ENCODE results near the gene SLC27A4. TPM values are rescaled to one million over a fixed set of nuclear protein-coding genes. Genes with fewer than 3 reads are reported as not detected.

The SLC27A4 gene
- total and polyA plus RNA-seq, 2 donors (not counting 1 experiment from before 2014, with no cell fraction given) = 10.0 to 12.9 TPM

- ATAC-seq (ENCODE audit: low read depth) (no peak), DNase-seq (no peak)
- H3K4me2 ChIP-seq (replicated peaks; ENCODE audit: low read depth, low read length, poor library complexity, severe bottlenecking) = no peak overlapping the region
- no peak for TF ChIP-seq EZH2 (IDR thresholded peaks at IDR 0.05; ENCODE audit: borderline replicate concordance, insufficient read depth, low read depth, low read length, poor library complexity, severe bottlenecking)
- TF ChIP-seq CTCF (IDR thresholded peaks at IDR 0.05) = no peak
- H3K36me3 ChIP-seq (replicated peaks in 1 of 2; ENCODE audit: control extremely low read depth in 1 of 2, control insufficient read depth in 1 of 2, extremely low read depth in 1 of 2, insufficient read depth in 2 of 2, low read length in 1 of 2) = no peaks in the 10 kb centered on the region
- Mint-ChIP-seq H3K9me3 (ENCODE audit: insufficient read depth) (no peaks in the 10 kb centered on the region), H3K27ac (no peak overlapping the region), H3K27me3 (no peaks in the 10 kb centered on the region), H3K4me3 (no peak overlapping the region), H3K4me1 (no peaks in the 10 kb centered on the region)
- no peak overlapping the region for H3K27ac ChIP-seq (ENCODE audit: low read length in 2 of 2)
- no peak overlapping the region for H2AFZ ChIP-seq (ENCODE audit: insufficient read depth, low read depth, low read length, poor library complexity, severe bottlenecking)
- H3K9ac ChIP-seq (ENCODE audit: low read length) = no peak overlapping the region
- H3K79me2 ChIP-seq (ENCODE audit: control insufficient read depth, insufficient read depth, low read length) = no peaks in the 10 kb centered on the region
- ChIA-PET CTCF (interaction anchor here (1.6 kb wide), 1 partner anchor 63 kb away, joined by 6 read pairs; no protein-coding TSS in a partner anchor), POLR2A (no interaction called here)
- no peaks in the 10 kb centered on the region for H4K20me1 ChIP-seq (ENCODE audit: control insufficient read depth, insufficient read depth, low read length, poor library complexity, severe bottlenecking)
- no peaks in the 10 kb centered on the region for H3K27me3 ChIP-seq (replicated peaks in 1 of 4; ENCODE audit: control extremely low read depth in 1 of 4, control insufficient read depth in 3 of 4, insufficient read depth in 4 of 4, low read length in 3 of 4)
- 98% methylated on average over 9 of the region's 20 CpGs for WGBS (ENCODE audit: insufficient coverage)
- intact Hi-C loops (cut with micrococcal nuclease) = loop anchor here (10.0 kb wide), 1 partner anchor 116 kb away; no protein-coding TSS in a partner anchor
- H3K4me3 ChIP-seq (ENCODE audit: control extremely low read depth in 1 of 5, extremely low read depth in 1 of 5, insufficient read depth in 1 of 5, low read depth in 2 of 5, low read length in 4 of 5) = no peak overlapping the region
- H3K9me3 ChIP-seq (ENCODE audit: control extremely low read depth in 1 of 3, control insufficient read depth in 2 of 3, insufficient read depth in 1 of 3, low read length in 2 of 3) = no peaks in the 10 kb centered on the region
- H3K4me1 ChIP-seq (ENCODE audit: control insufficient read depth in 2 of 2, insufficient read depth in 2 of 2, low read length in 2 of 2) = no peaks in the 10 kb centered on the region
Measured at GRCh38 chr9:128298535-128299482, 41.5 kb upstream of the SLC27A4 start.
